Measurements from ENCODE around the gene C1QA. TPM values are rescaled to one million over a fixed set of nuclear protein-coding genes. Genes with fewer than 3 reads are reported as not detected.

The C1QA gene
- polyA plus RNA-seq, 2 of the 4 experiments (the other 2 are of a cell fraction): not detected

GRCh38 chr1:22638476-22639234, 2.2 kb downstream of the C1QA start:
- DNase-seq (ENCODE audit: low read depth in 1 of 2, low spot score in 1 of 2): no peak
- H3K4me1 ChIP-seq: 0 out of 3 replicates have a peak, but pooled peaks cover 5% of the 10 kb centered on the region
- ChIA-PET POLR2A (no interaction called here), CTCF (interaction anchor here (0.7 to 8.2 kb wide), 3 partner anchors 111 to 1013 kb away, joined by 3 to 248 read pairs (median 4); no protein-coding TSS in a partner anchor)
- TF ChIP-seq ZFP36 (IDR thresholded peaks at IDR 0.05; ENCODE audit: borderline replicate concordance, partially characterized antibody): peak; percentile 66
- TF ChIP-seq PHF8 (IDR thresholded peaks at IDR 0.05; ENCODE audit: borderline replicate concordance, low read depth): no peak
- no peak for TF ChIP-seq BHLHE40 (IDR thresholded peaks at IDR 0.05; ENCODE audit: low read depth, low read length)
- TF ChIP-seq CBX2 (IDR thresholded peaks at IDR 0.05; ENCODE audit: borderline replicate concordance, low read depth): no peak
- no peak for TF ChIP-seq EP300 (IDR thresholded peaks at IDR 0.05)
- no peak for TF ChIP-seq RAD21 (conservative IDR thresholded peaks at IDR 0.05 in 1 of 2, IDR thresholded peaks at IDR 0.05 in 1 of 2)
- ATAC-seq: no peak
- H3K4me2 ChIP-seq: no peak overlapping the region
- FAIRE-seq: no peak
- H3K4me3 ChIP-seq: no peak overlapping the region
- WGBS (ENCODE audit: missing lambda C conversion rate): 52% methylated on average over 3 of the region's 23 CpGs
- H3K9me3 ChIP-seq: no peaks in the 10 kb centered on the region
- no peak overlapping the region for H3K27ac ChIP-seq

- FAIRE-seq (no peak), DNase-seq (ENCODE audit: low read depth in 1 of 2, low spot score in 1 of 2) (peak in 1 of 2 experiments; percentile 42), ATAC-seq (peak in 1 of 2 experiments; percentile 22; a peak in 2 of 6 replicates)
- H3K9me3 ChIP-seq: no peaks in the 10 kb centered on the region
- ChIA-PET CTCF (interaction anchor here (0.7 to 8.2 kb wide), 5 partner anchors 112 to 1014 kb away, joined by 3 to 248 read pairs (median 4); partner anchors contain the start of gene ZBTB40), POLR2A (no interaction called here)
- H3K4me2 ChIP-seq: no peak overlapping the region
- WGBS (ENCODE audit: missing lambda C conversion rate): 46% methylated on average over 4 of the region's 8 CpGs
- H3K4me1 ChIP-seq: 0 out of 3 replicates have a peak, but pooled peaks cover 5% of the 10 kb centered on the region
- no peak overlapping the region for H3K27ac ChIP-seq
- H3K4me3 ChIP-seq: no peak overlapping the region
- TF ChIP-seq MAX (IDR thresholded peaks at IDR 0.05): no peak
- TF ChIP-seq ELK1 (IDR thresholded peaks at IDR 0.05; ENCODE audit: low read depth, low read length): no peak
- no peak for TF ChIP-seq CEBPB (IDR thresholded peaks at IDR 0.05)
- no peak for TF ChIP-seq NFE2L2 (conservative IDR thresholded peaks at IDR 0.05; ENCODE audit: low read length)
- TF ChIP-seq HOXB5 (CRISPR knock-in tag; IDR thresholded peaks at IDR 0.05): no peak
- TF ChIP-seq USF2 (IDR thresholded peaks at IDR 0.05): no peak
- no peak for TF ChIP-seq ZC3H11A (IDR thresholded peaks at IDR 0.05)
- TF ChIP-seq KDM5A (IDR thresholded peaks at IDR 0.05): no peak
- no peak for TF ChIP-seq HOXB13 (CRISPR knock-in tag; IDR thresholded peaks at IDR 0.05; ENCODE audit: low read depth)
- TF ChIP-seq NR3C1 (IDR thresholded peaks at IDR 0.05): no peak
- no peak for TF ChIP-seq MAZ (IDR thresholded peaks at IDR 0.05; ENCODE audit: borderline replicate concordance, low read depth, low read length)
- no peak for TF ChIP-seq HEYL (CRISPR knock-in tag; IDR thresholded peaks at IDR 0.05)
- no peak for TF ChIP-seq HDAC2 (IDR thresholded peaks at IDR 0.05)
- TF ChIP-seq RAD21 (conservative IDR thresholded peaks at IDR 0.05 in 1 of 2, IDR thresholded peaks at IDR 0.05 in 1 of 2): no peak
- TF ChIP-seq CHD4 (IDR thresholded peaks at IDR 0.05; ENCODE audit: borderline replicate concordance): no peak
- no peak for TF ChIP-seq TP53 (CRISPR knock-in tag; IDR thresholded peaks at IDR 0.05)
- TF ChIP-seq ZFP36 (IDR thresholded peaks at IDR 0.05; ENCODE audit: borderline replicate concordance, partially characterized antibody): no peak
Observed at GRCh38 chr1:22639286-22639685, 2.9 kb downstream of the C1QA start.
